Fibroblast of skin of back (primary cell): ENCODE measurements around the gene NKPD1.

ENCODE experiments used
- DNase-seq: peaks from one replicate; pipeline ENCODE4 v3.0.0-alpha.2; 2013

NKPD1 gene

DNA sequence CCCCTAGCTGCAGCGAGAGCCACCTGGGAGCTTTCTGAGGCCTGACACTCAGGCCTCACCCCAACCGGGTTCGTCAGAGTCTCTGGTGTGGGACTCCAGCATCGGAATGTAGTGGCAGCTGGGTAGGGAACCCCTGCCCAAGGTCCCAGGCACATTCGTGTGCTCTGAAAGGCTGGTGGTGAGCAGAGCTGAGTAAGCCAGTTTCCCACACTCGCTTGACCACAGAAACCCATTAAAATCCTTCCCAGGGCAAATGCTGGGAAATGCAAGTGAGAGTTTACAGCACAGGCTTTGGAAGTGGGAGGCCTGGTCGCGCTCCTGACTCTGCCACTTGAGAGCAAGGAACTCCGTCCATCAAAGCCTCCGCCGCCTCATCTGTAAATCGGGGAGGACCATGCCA is 13.0 kb upstream of the NKPD1 start:
- DNase-seq: no peak

GRCh38 chr19:45172611-45173208 is 11.9 kb upstream of the NKPD1 start:
- DNase-seq: no peak

DNA sequence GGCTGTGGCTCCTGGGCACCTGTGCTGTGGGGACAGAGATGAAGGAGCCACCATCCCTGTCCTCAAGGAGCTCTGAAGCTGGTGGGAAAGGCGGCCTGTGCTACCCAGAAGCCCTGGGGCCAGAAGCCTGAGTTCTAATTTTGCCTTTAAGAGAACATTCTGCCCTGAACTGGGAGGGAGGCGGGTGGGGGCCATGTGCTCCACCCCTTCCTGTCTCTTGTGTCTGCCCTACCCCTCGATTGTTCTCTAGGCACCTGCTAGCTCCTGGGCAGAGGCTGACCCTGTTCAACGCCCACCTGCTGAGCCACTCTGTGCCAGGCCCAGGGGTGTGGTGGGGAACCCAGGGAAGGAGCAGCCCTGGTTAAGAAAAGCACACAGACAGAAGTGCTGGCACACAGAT is 11.4 kb upstream of the NKPD1 start:
- no peak for DNase-seq

- DNase-seq: no peak
These were observed 10.4 kb upstream of the NKPD1 start for GRCh38 chr19:45171211-45171623.

GRCh38 chr19:45170146-45171106 is 9.6 kb upstream of the NKPD1 start:
- DNase-seq: no peak

DNA sequence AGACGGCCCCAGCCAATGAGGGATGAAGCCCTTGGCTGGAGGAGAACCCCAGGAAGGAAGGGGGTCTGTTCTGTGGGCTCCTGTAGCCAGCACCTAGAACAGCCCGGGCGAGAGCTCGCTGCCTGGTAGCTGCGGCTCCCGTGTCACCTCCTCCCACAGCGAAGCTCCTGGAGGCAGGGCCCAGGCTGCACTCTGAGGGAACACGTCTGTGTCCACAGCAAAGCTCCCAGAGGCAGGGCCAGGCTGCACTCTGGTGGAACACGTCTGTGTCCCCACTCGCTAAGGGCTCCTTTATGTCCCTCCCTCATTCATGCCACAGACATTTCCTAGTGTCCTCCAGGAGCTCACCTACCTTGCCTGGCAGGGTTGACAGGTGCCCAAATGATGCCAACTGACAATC is 8.8 kb upstream of the NKPD1 start:
- no peak for DNase-seq

- no peak for DNase-seq
These were observed 8.1 kb upstream of the NKPD1 start for GRCh38 chr19:45168767-45169351.

- no peak for DNase-seq
These were observed 6.0 kb upstream of the NKPD1 start for GRCh38 chr19:45166723-45167252.

- peak; percentile 57 for DNase-seq
These were observed 4.0 kb upstream of the NKPD1 start for GRCh38 chr19:45164577-45165335.

DNA sequence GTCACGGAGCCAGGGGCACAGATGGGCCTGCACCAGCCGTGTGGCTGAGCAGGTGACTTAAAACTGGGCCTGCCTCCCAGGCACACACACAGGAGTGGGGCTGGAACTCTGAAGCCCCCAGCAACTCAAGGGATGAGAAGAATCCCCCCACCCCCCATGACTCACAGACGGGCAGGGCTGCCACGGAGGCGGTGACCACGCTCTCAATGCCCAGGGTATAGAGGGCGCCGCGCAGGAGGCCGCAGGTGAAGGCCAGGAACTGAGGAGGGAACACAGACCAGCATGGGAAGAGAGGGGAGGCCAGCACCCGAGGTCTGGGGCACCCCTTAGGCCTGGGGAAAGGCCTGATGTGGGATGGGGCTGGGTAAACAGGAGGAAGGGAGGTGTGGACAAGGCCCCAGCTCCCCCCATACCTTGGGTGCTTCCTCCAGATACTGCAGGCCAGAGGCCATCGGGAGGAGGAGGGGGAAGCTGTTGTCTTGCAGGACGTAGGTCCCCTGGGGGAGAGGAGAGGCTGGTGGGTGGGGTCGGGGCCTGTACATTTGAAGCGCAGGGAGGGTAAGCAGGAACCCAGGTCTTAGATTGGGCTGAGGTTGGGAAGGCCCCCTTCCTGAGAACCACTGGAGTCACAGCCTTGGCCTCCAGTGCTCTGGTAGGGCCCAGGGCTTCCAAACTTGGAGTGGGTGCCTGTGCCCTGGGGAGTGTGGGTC is 3.1 kb upstream of the NKPD1 start:
- no peak for DNase-seq

DNA sequence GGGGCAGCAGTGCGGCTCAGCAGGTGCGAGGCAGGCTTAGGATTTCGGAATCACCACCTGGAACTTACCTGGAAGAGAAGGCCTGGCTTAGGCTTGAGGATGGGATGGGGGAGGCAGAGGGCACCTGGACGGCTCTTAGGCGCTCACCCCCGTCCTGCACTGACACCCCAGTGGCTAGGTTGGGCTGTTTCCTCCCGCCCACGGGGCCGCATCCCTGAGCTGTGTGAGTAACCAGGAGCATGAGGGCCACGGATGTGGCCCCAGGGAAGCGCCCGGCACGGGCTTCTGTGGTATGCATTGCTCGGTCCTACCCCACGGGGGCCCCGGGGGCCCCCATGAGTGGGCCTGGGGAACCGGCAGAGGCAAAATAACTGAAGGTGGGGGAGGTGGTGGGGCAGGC is 2.4 kb upstream of the NKPD1 start:
- no peak for DNase-seq

- DNase-seq: no peak
These were observed 1.9 kb upstream of the NKPD1 start for GRCh38 chr19:45162608-45163143.

DNA sequence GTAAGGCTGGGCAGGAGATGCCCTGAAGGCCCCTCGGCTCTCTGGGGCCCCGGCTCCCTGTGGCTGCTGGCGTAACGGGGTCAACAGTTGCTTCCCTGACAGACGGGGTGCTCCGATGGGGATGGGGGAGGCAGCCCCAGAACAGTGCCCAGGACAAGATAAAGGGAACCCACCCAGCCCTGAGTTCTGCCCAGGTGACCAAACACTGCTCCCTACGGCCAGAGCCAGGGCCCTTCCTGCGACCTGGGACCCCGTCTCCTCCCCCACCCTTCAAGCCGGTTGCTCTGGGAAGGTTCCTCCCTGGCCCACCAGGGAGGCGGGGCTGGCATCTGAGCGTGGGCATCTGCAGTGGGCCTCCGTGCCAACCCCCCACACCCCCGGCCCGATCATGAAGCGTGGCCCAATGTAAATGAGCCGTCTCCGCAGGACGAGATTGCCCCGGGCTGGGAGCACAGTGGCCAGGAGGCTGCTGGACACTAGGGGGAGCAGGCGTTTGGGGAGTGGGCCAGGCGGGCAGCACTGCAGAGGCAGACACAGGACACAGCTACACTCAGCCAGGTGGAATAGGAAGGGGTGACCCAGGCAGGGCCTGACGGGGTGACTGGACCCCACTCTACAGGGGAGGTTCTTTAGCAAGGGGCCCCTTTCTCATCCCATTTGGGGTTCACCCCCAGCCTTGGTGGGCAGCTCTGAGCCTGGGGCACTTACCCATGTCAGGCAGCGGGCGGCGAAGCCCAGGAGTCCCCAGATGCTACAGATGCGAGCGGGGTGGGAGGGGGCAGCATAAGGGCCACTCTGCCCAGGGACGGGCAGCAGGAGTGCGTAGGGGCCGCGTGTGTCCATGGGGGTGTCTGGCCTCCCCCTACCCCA is 1.2 kb upstream of the NKPD1 start:
- no peak for DNase-seq

DNA sequence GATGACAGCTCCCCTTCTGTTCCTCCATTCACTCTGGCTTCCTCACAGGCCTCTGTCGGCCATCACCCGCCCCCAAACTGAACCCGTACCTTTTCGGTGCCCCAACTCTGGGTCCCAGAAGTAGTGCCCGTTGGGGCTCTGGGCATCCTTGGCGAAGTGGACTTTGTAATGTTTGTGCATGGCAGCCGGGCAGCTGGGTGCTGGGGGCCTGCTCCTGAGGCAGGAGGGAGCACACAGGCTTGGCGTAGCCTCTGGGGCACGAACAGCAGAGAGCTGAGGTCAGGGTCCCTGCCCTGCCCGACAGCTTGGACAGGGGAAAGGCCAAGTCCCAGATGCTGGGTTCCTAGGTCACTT is 834 bp downstream of the NKPD1 start:
- DNase-seq: no peak

- DNase-seq: no peak
These were observed 1.4 kb downstream of the NKPD1 start for GRCh38 chr19:45159210-45159970.

- no peak for DNase-seq
These were observed 2.1 kb downstream of the NKPD1 start for GRCh38 chr19:45158503-45159209.

- DNase-seq: no peak
These were observed 4.0 kb downstream of the NKPD1 start for GRCh38 chr19:45156751-45157150.

- DNase-seq: no peak
These were observed 4.7 kb downstream of the NKPD1 start for GRCh38 chr19:45156011-45156630.
